ENCODE results near the gene ANKRD40.

GRCh38 chr17:50737118-50737698 lies 29.5 kb upstream of the ANKRD40 start:
- TF ChIP-seq CTCF (IDR thresholded peaks at IDR 0.05): no peak
- no peak for TF ChIP-seq POLR2A (IDR thresholded peaks at IDR 0.05)
- TF ChIP-seq POLR2AphosphoS5 (IDR thresholded peaks at IDR 0.05; ENCODE audit: insufficient read depth in 1 of 2, low read depth in 1 of 2): no peak
